ENCODE measurements around the gene CNPY1. TPM values are rescaled to one million over a fixed set of nuclear protein-coding genes. Genes with fewer than 3 reads are reported as not detected.

Gene CNPY1
- polyA plus RNA-seq, 2 of the 4 experiments (the other 2 are of a cell fraction) = not detected

- Histone ChIP-seq H3K27ac (peak overlapping the region; percentile 76 to 85), H3K4me2 (peak overlapping the region; percentile 95), H3K4me1 (peaks cover 19% of the 10 kb centered on the region; the same call in 2 of the 3 replicates), H3K4me3 (peak overlapping the region; percentile 75), H3K9me3 (no peaks in the 10 kb centered on the region)
- WGBS (ENCODE audit: missing lambda C conversion rate) = 4% methylated on average over 10 of the region's 98 CpGs
- ChIA-PET POLR2A (no interaction called here), CTCF (no interaction called here)
- peak; percentile 26 to 62 for ATAC-seq
- DNase-seq (ENCODE audit: low read depth in 1 of 2, low spot score in 1 of 2) = no peak
- FAIRE-seq = no peak
- TF ChIP-seq KDM1A (IDR thresholded peaks at IDR 0.05; ENCODE audit: low read depth) = no peak
- no peak for TF ChIP-seq CHD2 (IDR thresholded peaks at IDR 0.05; ENCODE audit: low read length, partially characterized antibody)
- TF ChIP-seq E2F6 (IDR thresholded peaks at IDR 0.05; ENCODE audit: borderline replicate concordance, low read depth) = no peak
- TF ChIP-seq ATOH8 (CRISPR knock-in tag; IDR thresholded peaks at IDR 0.05; ENCODE audit: low read depth) = 0 out of 2 replicates have a peak, but pooled peaks have one; percentile 13
- no peak for TF ChIP-seq HEYL (CRISPR knock-in tag; IDR thresholded peaks at IDR 0.05)
- no peak for TF ChIP-seq ZC3H11A (IDR thresholded peaks at IDR 0.05)
- no peak for TF ChIP-seq POLR2AphosphoS2 (conservative IDR thresholded peaks at IDR 0.05; ENCODE audit: low read length)
- TF ChIP-seq EHMT2 (IDR thresholded peaks at IDR 0.05; ENCODE audit: low read depth) = no peak
- peak in 1 of 2 experiments; percentile 28; a peak in 2 of 5 replicates for TF ChIP-seq JUN (IDR thresholded peaks at IDR 0.05)
- no peak for TF ChIP-seq HOXA7 (CRISPR knock-in tag; IDR thresholded peaks at IDR 0.05)
- no peak for TF ChIP-seq CTCF (IDR thresholded peaks at IDR 0.05)
- TF ChIP-seq ELK1 (IDR thresholded peaks at IDR 0.05; ENCODE audit: low read depth, low read length) = no peak
- 0 out of 2 replicates have a peak, but pooled peaks have one; percentile 9 for TF ChIP-seq PHF8 (IDR thresholded peaks at IDR 0.05; ENCODE audit: borderline replicate concordance, low read depth)
- TF ChIP-seq TFCP2L1 (CRISPR knock-in tag; IDR thresholded peaks at IDR 0.05) = no peak
- no peak for TF ChIP-seq HDAC2 (IDR thresholded peaks at IDR 0.05)
- no peak for TF ChIP-seq HOXB13 (CRISPR knock-in tag; IDR thresholded peaks at IDR 0.05; ENCODE audit: low read depth)
- TF ChIP-seq NPAS2 (CRISPR knock-in tag; IDR thresholded peaks at IDR 0.05; ENCODE audit: borderline replicate concordance) = no peak; the same call in 1 of the 2 replicates
- no peak for TF ChIP-seq MYC (IDR thresholded peaks at IDR 0.05; ENCODE audit: borderline replicate concordance, low read length)
Observed at GRCh38 chr7:155457544-155458110, 88.7 kb downstream of the CNPY1 start.

- POLR2A ChIA-PET = no interaction called here
- peak overlapping the region; percentile 95 for H3K4me2 ChIP-seq
- H3K27ac ChIP-seq = peak overlapping the region; percentile 76 to 85
- CTCF ChIA-PET = interaction anchor here (1.1 to 2.2 kb wide), 2 partner anchors 112 to 142 kb away, joined by 3 to 8 read pairs; no protein-coding TSS in a partner anchor
- WGBS (ENCODE audit: missing lambda C conversion rate) = 3% methylated on average over 56 of the region's 69 CpGs
- ATAC-seq = peak; percentile 79 to 85
- H3K4me3 ChIP-seq = peak overlapping the region; percentile 75
- no peaks in the 10 kb centered on the region for H3K9me3 ChIP-seq
- no peak for TF ChIP-seq FOSL2 (IDR thresholded peaks at IDR 0.05)
- TF ChIP-seq FOSL2 (CRISPR knock-in tag; IDR thresholded peaks at IDR 0.05) = peak; percentile 47
- TF ChIP-seq USF2 (IDR thresholded peaks at IDR 0.05) = peak; percentile 97
- peak; percentile 64; the same call in 1 of the 2 replicates for TF ChIP-seq RNF2 (IDR thresholded peaks at IDR 0.05; ENCODE audit: borderline replicate concordance, low read depth)
- peak; percentile 55; the same call in 1 of the 2 replicates for TF ChIP-seq NPAS2 (CRISPR knock-in tag; IDR thresholded peaks at IDR 0.05; ENCODE audit: borderline replicate concordance)
- no peak for TF ChIP-seq ZSCAN20 (CRISPR knock-in tag; IDR thresholded peaks at IDR 0.05)
- TF ChIP-seq MAX (IDR thresholded peaks at IDR 0.05) = peak; percentile 99
- TF ChIP-seq RFX5 (IDR thresholded peaks at IDR 0.05) = 0 out of 2 replicates have a peak, but pooled peaks have one; percentile 23
- 0 out of 2 replicates have a peak, but pooled peaks have one; percentile 34 for TF ChIP-seq TP53 (CRISPR knock-in tag; IDR thresholded peaks at IDR 0.05)
- TF ChIP-seq TFCP2L1 (CRISPR knock-in tag; IDR thresholded peaks at IDR 0.05) = 0 out of 2 replicates have a peak, but pooled peaks have one; percentile 45
- no peak for TF ChIP-seq KDM1A (IDR thresholded peaks at IDR 0.05; ENCODE audit: low read depth)
- peak; percentile 97 for TF ChIP-seq E2F6 (IDR thresholded peaks at IDR 0.05; ENCODE audit: borderline replicate concordance, low read depth)
- peak; percentile 85 to 91 for DNase-seq (ENCODE audit: low read depth in 1 of 2, low spot score in 1 of 2)
- no peak for FAIRE-seq
- H3K4me1 ChIP-seq = peaks cover 19% of the 10 kb centered on the region; the same call in 2 of the 3 replicates
Observed at GRCh38 chr7:155456738-155457543, 89.4 kb downstream of the CNPY1 start.
